Measurements from ENCODE around the gene PCDHA11.

PCDHA11 gene

GRCh38 chr5:140883927-140884697 lies 15.4 kb downstream of the PCDHA11 start:
- Mint-ChIP-seq H3K4me3 (no peak overlapping the region), H3K4me1 (no peaks in the 10 kb centered on the region), H3K9me3 (peaks cover 59% of the 10 kb centered on the region), H3K27ac (no peak overlapping the region), H3K27me3 (ENCODE audit: low read depth) (no peaks in the 10 kb centered on the region), H3K36me3 (ENCODE audit: low read depth) (peaks cover 77% of the 10 kb centered on the region)
- no peak for TF ChIP-seq CTCF (IDR thresholded peaks at IDR 0.05; ENCODE audit: unreplicated experiment in 3 of 3)

- H3K27me3 Mint-ChIP-seq (ENCODE audit: low read depth): no peaks in the 10 kb centered on the region
- TF ChIP-seq CTCF (IDR thresholded peaks at IDR 0.05; ENCODE audit: unreplicated experiment in 3 of 3): no peak
- H3K9me3 Mint-ChIP-seq: peaks cover 47% of the 10 kb centered on the region
- peaks cover 50% of the 10 kb centered on the region for H3K36me3 Mint-ChIP-seq (ENCODE audit: low read depth)
- H3K4me3 Mint-ChIP-seq: no peak overlapping the region
- H3K27ac Mint-ChIP-seq: no peak overlapping the region
- no peaks in the 10 kb centered on the region for H3K4me1 Mint-ChIP-seq
Observed at GRCh38 chr5:140916325-140916724, 47.6 kb downstream of the PCDHA11 start.
